ENCODE data around the gene COG8.

GRCh38 chr16:69301861-69302260, 37.5 kb downstream of the COG8 start:
- TF ChIP-seq POLR2A (IDR thresholded peaks at IDR 0.05) (no peak), CTCF (IDR thresholded peaks at IDR 0.05) (no peak), POLR2AphosphoS5 (IDR thresholded peaks at IDR 0.05) (no peak), EP300 (IDR thresholded peaks at IDR 0.05) (no peak)
